ENCODE data around the gene LZTS3.

GRCh38 chr20:3177746-3178485 is 4.6 kb upstream of the LZTS3 start:
- TF ChIP-seq, protein P1, sequence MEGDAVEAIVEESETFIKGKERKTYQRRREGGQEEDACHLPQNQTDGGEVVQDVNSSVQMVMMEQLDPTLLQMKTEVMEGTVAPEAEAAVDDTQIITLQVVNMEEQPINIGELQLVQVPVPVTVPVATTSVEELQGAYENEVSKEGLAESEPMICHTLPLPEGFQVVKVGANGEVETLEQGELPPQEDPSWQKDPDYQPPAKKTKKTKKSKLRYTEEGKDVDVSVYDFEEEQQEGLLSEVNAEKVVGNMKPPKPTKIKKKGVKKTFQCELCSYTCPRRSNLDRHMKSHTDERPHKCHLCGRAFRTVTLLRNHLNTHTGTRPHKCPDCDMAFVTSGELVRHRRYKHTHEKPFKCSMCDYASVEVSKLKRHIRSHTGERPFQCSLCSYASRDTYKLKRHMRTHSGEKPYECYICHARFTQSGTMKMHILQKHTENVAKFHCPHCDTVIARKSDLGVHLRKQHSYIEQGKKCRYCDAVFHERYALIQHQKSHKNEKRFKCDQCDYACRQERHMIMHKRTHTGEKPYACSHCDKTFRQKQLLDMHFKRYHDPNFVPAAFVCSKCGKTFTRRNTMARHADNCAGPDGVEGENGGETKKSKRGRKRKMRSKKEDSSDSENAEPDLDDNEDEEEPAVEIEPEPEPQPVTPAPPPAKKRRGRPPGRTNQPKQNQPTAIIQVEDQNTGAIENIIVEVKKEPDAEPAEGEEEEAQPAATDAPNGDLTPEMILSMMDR (IDR thresholded peaks at IDR 0.05; ENCODE audit: low read depth, low read length, poor library complexity, severe bottlenecking) = no peak
- TF ChIP-seq EZH2phosphoT487 (IDR thresholded peaks at IDR 0.05; ENCODE audit: borderline replicate concordance, low read length) = no peak

Measured in DOHH2 (cell line).